NB4 (cell line): ENCODE measurements around the gene PDZRN3.

Experiments used
- DNase-seq: peaks from one replicate; pipeline ENCODE4 v3.0.0; 2010; ENCODE audit warnings: low read depth
- H3K4me3 ChIP-seq: one replicate; pipeline ENCODE4 v1.5.1; 2011; ENCODE audit warnings: mild to moderate bottlenecking, low read depth, low read length, moderate library complexity
- CTCF ChIP-seq: IDR thresholded peaks from one replicate; pipeline ENCODE4 v1.5.1; 2012; ENCODE audit warnings: low read depth, low read length
- MAX ChIP-seq: IDR thresholded peaks from 2 replicates; pipeline ENCODE4 v1.6.1; 2011; ENCODE audit warnings: low read depth, low read length
- MYC ChIP-seq: IDR thresholded peaks from 2 replicates; pipeline ENCODE4 v1.6.1; 2011; ENCODE audit warnings: low read depth, low read length
- POLR2A ChIP-seq: IDR thresholded peaks from 2 replicates; pipeline ENCODE4 v1.6.1; 2011; ENCODE audit warnings: mild to moderate bottlenecking; ENCODE audit not compliant: insufficient read length; ENCODE audit errors: extremely low read depth

PDZRN3 gene

DNA sequence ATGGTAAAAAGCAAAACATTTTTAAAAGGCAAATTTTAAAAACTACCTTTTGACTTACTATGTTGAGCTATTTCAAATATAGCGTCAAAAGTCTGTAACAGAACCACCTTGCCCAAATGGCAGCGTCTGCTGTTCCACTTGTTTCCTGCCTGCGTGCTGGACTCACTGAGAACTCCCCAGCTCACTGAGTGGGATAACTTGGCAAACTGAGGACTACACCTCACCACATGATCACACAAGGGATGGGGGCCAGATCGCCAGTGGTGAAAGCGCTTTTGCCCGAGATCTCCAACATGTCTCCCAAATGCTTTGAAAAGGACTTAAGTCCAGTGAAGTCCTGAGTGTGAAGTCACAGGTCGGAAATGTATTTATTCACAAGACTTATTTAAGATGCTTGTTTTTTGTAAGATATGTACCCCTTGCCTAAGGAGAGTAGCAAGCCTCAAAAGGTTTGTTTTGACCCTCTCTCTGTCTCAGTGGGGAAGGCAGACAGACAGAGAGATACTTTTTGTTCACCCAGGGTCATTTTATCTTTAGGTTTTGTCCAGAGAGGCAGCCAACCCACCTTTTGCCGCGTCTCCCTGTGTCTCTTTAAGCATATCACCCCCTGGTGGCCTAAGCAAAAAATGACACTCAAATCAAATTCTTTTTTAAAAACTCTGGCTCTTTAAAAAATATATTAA lies 192.6 kb downstream of the PDZRN3 start:
- TF ChIP-seq MAX (no peak), CTCF (peak; percentile 51)
- H3K4me3 ChIP-seq: no peak overlapping the region
- peak; percentile 57 for DNase-seq

DNA sequence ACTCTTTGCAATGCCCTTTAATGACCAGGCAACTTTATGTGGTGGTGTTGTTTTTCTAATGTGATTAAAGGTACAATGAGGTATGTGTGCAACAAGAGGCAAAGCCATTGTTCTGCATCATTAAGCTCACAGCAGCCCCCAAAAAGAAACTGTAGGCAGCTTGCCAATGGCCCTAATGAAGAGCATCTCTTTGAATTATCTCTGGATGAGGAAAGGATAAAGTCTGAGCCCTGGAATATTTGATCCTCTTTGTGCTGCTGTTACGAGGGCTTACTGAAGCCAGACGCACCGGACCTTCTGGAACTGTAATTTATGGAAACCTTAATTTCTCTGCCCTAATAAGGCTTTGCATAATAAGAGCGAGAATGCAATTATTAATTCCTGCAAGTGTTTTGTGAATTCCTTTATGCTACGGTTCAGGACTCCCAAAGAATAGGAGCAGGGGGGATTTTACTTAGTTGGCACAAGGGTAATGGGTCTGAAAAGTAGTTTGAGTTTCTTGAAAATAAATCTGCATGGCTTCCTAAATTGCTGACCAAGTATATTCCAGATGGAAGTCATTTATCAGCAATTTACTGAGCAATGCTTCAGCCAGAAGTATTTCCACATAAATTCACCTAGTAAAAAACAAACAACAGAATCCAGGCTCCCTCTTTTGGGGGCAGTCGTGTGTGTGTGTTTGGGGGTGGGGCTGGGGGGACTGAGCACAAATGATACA lies 193.4 kb downstream of the PDZRN3 start:
- H3K4me3 ChIP-seq: no peak overlapping the region
- DNase-seq: no peak
- TF ChIP-seq MYC (no peak), POLR2A (no peak), CTCF (no peak), MAX (no peak)

DNA sequence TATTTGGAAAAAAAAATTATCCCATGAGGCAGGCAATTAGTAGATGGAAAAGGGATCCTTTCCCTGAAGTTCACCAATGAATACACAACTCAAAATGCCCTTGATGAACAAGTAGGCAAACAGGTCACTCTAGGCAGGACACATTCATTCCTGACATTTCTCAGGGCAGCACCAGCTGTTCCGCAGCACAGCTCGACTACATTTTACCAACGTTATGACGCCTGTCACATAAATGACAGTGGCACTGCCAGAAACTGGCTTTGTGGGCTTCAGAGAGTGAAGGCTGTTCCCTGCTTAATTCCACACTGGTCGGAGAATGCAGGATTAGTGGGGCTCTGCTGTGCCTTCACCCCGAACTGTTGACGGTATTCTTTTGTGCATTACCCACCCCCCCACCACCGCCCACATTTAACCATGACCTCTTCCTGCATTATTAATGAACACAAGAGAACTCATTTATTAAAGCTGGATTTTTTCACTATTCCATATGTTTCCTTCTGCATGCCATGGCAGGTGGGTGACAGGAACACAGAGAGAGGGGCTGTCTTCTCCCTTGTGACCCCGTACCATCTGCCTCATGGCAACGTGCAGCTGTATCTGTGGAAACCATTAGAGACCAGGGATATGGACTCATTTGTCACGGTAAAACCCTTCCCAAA lies 197.6 kb downstream of the PDZRN3 start:
- TF ChIP-seq MYC (no peak), POLR2A (no peak), MAX (no peak), CTCF (no peak)
- no peak for DNase-seq
- no peak overlapping the region for H3K4me3 ChIP-seq

- no peak for DNase-seq
- TF ChIP-seq POLR2A (no peak), MYC (no peak), CTCF (no peak), MAX (no peak)
- H3K4me3 ChIP-seq: no peak overlapping the region
These were observed 198.1 kb downstream of the PDZRN3 start for GRCh38 chr3:73426606-73427005.

DNA sequence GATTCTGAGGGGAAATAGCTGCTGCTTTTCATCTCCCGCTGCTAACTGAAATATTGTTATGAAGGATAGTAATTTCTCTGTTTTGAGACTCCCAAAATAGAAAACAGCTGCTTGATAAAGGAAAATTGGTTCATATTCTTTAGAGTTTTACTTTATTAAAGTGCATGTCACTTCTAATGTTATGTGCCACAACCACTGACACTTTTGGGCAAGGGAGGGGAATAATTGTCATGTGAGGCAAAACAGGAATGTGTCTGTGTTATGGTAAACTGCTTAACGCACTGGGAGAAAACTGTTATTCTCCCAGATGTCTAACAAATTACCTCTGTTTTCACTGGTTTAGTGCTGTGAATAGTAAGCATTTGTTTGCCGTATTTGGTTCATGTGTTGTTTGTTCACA lies 201.6 kb downstream of the PDZRN3 start:
- H3K4me3 ChIP-seq: no peak overlapping the region
- DNase-seq: no peak
- TF ChIP-seq POLR2A (no peak), MAX (no peak), MYC (no peak), CTCF (no peak)
